D721Med (cell line): ENCODE results near the gene LPCAT1.

ENCODE experiments used
- DNase-seq: peaks from one replicate; pipeline ENCODE4 v3.0.0; 2011; ENCODE audit warnings: low spot score; ENCODE audit not compliant: insufficient read length
- FAIRE-seq: peaks from 2 replicates; lab custom pipeline; 2011; peaks lifted over from hg19 to GRCh38; lab: Jason Lieb, UNC
- TF ChIP-seq, protein P1 (sequence below): IDR thresholded peaks from 2 replicates; pipeline ENCODE4 v1.5.1; 2012; ENCODE audit warnings: mild to moderate bottlenecking, control low read depth; ENCODE audit not compliant: insufficient read depth; ENCODE audit errors: missing control alignments

The LPCAT1 gene

GRCh38 chr5:1449081-1449630, 74.6 kb downstream of the LPCAT1 start:
- no peak for FAIRE-seq
- TF ChIP-seq, protein P1, sequence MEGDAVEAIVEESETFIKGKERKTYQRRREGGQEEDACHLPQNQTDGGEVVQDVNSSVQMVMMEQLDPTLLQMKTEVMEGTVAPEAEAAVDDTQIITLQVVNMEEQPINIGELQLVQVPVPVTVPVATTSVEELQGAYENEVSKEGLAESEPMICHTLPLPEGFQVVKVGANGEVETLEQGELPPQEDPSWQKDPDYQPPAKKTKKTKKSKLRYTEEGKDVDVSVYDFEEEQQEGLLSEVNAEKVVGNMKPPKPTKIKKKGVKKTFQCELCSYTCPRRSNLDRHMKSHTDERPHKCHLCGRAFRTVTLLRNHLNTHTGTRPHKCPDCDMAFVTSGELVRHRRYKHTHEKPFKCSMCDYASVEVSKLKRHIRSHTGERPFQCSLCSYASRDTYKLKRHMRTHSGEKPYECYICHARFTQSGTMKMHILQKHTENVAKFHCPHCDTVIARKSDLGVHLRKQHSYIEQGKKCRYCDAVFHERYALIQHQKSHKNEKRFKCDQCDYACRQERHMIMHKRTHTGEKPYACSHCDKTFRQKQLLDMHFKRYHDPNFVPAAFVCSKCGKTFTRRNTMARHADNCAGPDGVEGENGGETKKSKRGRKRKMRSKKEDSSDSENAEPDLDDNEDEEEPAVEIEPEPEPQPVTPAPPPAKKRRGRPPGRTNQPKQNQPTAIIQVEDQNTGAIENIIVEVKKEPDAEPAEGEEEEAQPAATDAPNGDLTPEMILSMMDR = no peak
- DNase-seq = no peak

GRCh38 chr5:1448511-1449011, 75.2 kb downstream of the LPCAT1 start:
- TF ChIP-seq, protein P1 = no peak
- FAIRE-seq = no peak
- DNase-seq = no peak

GRCh38 chr5:1447671-1448361, 75.9 kb downstream of the LPCAT1 start:
- TF ChIP-seq, protein P1 = no peak
- DNase-seq (no peak), FAIRE-seq (no peak)

DNA sequence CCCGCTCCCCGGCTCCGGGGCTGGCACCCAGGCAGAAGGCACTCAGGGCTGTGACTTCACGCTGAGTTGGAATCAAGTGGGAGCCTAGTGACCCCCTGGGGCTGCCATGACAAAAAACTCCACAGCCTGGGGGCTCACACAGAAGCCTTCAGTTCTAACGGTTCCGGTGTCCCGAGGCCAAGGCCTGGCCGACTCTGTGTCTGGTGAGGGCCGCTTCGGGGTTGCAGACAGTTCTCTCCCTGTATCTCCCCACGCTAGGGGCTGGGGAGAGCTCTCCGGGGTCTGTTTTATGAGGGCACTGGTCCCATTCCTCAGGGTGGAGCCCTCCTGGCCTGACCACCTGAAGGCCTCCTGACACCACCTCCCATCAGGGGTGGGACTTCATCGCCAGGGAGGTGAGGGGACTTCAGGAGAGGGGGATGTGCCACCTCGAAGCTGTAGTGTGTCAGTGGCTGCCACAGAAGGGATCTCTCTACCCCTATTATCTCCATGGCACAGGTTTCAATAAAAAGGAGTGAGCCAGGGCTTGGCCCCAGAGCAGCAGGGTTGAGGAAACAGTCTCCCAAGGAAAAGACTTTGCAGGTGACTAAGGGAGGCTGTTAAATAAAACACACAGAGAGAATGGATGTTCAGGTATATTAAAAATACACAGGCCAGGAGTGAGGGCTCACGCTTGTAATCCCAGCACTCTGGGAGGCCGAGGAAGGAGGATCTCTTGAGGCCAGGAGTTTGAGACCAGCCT, 77.0 kb downstream of the LPCAT1 start:
- TF ChIP-seq, protein P1 = no peak
- no peak for DNase-seq
- FAIRE-seq = no peak

DNA sequence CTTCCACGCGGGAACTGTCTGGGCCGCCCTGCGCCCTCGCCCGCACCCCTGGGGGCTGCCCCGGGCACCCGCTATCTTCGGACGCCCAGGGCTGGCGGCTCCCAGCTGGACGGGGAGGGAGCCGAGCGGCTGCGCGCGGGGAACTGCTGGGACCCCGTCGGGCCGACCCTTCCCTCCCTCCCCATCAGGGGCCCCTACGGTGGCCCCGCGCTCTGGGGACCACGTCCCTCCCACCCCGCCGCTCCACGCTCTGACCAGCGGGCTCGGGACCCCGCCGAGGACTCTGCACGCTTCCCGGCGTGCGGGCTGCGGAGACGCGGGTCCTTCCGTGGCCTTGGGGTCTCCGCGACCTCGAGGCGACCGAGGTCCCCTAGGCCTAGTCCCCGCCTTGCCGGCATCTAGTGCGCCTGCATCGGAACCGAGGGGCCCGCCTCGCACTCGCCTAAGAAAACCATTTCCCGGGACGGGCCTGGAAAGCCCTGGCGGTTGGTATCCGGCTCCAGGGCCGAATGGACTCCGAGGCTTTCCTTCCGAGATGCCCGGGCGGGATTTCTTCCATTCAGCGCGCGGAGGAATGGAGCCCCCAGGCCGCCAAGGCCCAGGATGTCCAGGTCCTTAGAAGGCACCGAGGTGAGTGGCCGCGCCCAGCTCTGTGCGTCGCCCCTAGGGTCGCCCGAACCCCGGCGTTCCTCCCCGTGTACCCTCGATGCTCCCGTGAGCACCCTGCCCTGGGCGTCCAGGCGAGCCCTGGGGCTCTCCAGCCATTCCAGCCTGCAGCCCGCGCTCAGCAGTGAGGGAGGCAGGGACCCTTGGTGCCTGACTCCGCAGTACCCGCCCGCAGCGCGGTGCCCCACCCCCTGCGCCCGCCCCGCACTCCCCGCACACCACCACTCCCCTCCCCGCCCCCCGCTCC, 77.8 kb downstream of the LPCAT1 start:
- no peak for DNase-seq
- TF ChIP-seq, protein P1 = no peak
- FAIRE-seq = no peak

GRCh38 chr5:1445313-1445688, 78.5 kb downstream of the LPCAT1 start, which contains the start of gene SLC6A3:
Gene SLC6A3, minus strand, starts transcription at chr5:1445440. Its CDS starts 2,243 bp downstream, at chr5:1443197.
- no peak for FAIRE-seq
- TF ChIP-seq, protein P1 = no peak
- DNase-seq = peak; percentile 96
